GM06990 (cell line): ENCODE results near the gene AP3D1.

Experiments
- DNase-seq: peaks from one replicate; pipeline ENCODE4 v3.0.0-alpha.2; 2011; ENCODE audit not compliant: insufficient read length; ENCODE audit errors: extremely low read depth
- H3K27me3 ChIP-seq: replicated peaks from 2 replicates; pipeline ENCODE4 v1.6.0; 2011; ENCODE audit warnings: low read length; ENCODE audit not compliant: control insufficient read depth, insufficient read depth
- H3K36me3 ChIP-seq: 2 replicates; pipeline ENCODE4 v1.5.1; 2011; ENCODE audit warnings: low read length; ENCODE audit not compliant: control insufficient read depth, insufficient read depth
- H3K4me3 ChIP-seq: replicated peaks from 2 replicates; pipeline ENCODE4 v1.5.1; 2011; ENCODE audit warnings: low read depth, mild to moderate bottlenecking, control low read depth, low read length
- CTCF ChIP-seq: IDR thresholded peaks from 2 replicates; pipeline ENCODE4 v1.5.1; 2011; ENCODE audit warnings: low read length, control low read depth, mild to moderate bottlenecking, inconsistent platforms; ENCODE audit not compliant: insufficient read depth, poor library complexity, severe bottlenecking

Gene AP3D1

GRCh38 chr19:2180881-2181632 lies 29.7 kb upstream of the AP3D1 start:
- Histone ChIP-seq H3K4me3 (no peak overlapping the region), H3K27me3 (no peaks in the 10 kb centered on the region), H3K36me3 (peaks cover 32% of the 10 kb centered on the region)
- TF ChIP-seq CTCF = no peak
- DNase-seq = peak; percentile 7

GRCh38 chr19:2180114-2180513 lies 28.7 kb upstream of the AP3D1 start:
- no peaks in the 10 kb centered on the region for H3K27me3 ChIP-seq
- peaks cover 34% of the 10 kb centered on the region for H3K36me3 ChIP-seq
- peak; percentile 6 for DNase-seq
- H3K4me3 ChIP-seq = no peak overlapping the region
- TF ChIP-seq CTCF = no peak

- DNase-seq = no peak
- Histone ChIP-seq H3K27me3 (no peaks in the 10 kb centered on the region), H3K36me3 (peaks cover 32% of the 10 kb centered on the region), H3K4me3 (no peak overlapping the region)
- no peak for TF ChIP-seq CTCF
These were observed 27.7 kb upstream of the AP3D1 start for GRCh38 chr19:2179095-2179494.

GRCh38 chr19:2176337-2176994 lies 25.1 kb upstream of the AP3D1 start:
- H3K36me3 ChIP-seq = peaks cover 26% of the 10 kb centered on the region
- DNase-seq = no peak
- H3K4me3 ChIP-seq = no peak overlapping the region
- H3K27me3 ChIP-seq = no peaks in the 10 kb centered on the region
- TF ChIP-seq CTCF = no peak

- Histone ChIP-seq H3K36me3 (peaks cover 19% of the 10 kb centered on the region), H3K27me3 (no peaks in the 10 kb centered on the region), H3K4me3 (no peak overlapping the region)
- TF ChIP-seq CTCF = no peak
- DNase-seq = no peak
These were observed 24.4 kb upstream of the AP3D1 start for GRCh38 chr19:2175742-2176141.
